Left renal cortex interstitium (tissue), 4 donors: ENCODE results near the gene SMPD2. TPM values are rescaled to one million over a fixed set of nuclear protein-coding genes. Genes with fewer than 3 reads are reported as not detected.

ENCODE experiments used
- DNase-seq, 4 donors: peaks; one replicate each; pipeline ENCODE4 v3.0.0-alpha.2; 2013; ENCODE audit warnings: low read depth in 4 of 4, low spot score in 2 of 4, missing footprints in 1 of 4
- polyA plus RNA-seq, 4 donors: library from polyadenylated mRNA; unstranded; fragments of 120-200 nt; gene quantifications; one replicate each; pipeline ENCODE4 v1.2.1, GENCODE V29; 2013; ENCODE audit not compliant: insufficient read length in 4 of 4

Gene SMPD2
- polyA plus RNA-seq, 4 donors, result 12.3 to 16.3 (median 14.5) TPM

DNA sequence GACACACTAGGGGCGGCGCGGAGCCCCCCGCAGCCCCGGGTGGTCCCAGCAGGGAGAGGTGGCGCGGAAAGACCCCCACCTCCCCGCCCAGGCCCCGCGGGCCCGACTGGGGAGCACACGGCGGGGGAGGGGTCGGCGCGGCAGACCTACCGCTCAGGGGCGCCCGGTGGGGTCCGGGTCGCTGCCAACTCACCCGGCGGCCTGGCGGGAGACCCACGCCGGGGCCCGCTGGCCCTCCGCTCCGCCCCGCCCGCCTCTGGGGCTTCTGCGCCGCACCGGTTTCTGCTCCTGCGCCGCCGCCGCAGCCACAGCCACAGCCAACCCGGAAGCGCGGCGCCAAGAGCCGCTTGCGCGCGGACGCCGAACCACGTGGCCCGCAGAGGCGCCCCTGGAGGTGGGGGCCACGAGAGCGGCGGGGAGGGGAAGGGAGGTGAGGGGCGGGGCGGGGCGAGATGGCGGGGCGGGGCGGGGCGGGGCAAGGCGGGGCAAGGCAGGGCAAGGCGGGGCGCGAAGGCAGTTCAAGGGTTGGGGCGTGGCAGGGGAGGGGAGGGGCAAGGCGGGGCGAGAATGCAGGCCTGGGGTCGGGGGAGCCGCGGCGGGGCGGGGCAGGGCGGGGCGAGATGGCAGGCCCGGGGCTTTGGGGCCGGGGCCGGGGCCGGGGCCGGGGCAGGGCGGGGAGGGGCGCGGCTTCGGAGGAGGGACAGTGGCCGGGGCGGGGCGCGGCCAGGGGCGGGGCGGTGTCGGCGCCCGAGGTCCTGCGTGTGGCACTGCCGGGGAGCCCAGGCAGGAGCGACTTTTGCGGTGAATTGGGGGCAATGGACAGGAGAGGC lies 42.6 kb downstream of the SMPD2 start, which contains the start of gene ZBTB24:
ZBTB24 (minus strand) TSS at position 315 of the 830 bp plus-strand sequence. CDS start 1,193 bp downstream, outside the sequence.
- DNase-seq, result peak in 2 of 4 donors; percentile 46 to 68

DNA sequence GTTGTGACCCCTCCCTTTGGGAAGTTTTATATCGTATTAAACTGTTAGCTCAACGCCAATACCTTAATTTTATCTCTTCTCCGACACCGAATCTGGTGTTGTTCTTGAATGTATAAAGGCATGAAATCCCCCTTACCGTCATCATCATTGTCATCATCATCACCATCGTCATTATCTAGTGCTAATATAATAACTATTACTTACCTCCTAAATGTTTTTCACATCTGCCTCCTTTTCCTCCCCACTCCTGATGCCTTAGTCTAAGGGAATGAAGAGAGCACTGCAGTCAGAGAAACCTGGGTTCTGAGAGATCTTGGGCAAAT lies 43.2 kb downstream of the SMPD2 start:
- no peak for DNase-seq

DNA sequence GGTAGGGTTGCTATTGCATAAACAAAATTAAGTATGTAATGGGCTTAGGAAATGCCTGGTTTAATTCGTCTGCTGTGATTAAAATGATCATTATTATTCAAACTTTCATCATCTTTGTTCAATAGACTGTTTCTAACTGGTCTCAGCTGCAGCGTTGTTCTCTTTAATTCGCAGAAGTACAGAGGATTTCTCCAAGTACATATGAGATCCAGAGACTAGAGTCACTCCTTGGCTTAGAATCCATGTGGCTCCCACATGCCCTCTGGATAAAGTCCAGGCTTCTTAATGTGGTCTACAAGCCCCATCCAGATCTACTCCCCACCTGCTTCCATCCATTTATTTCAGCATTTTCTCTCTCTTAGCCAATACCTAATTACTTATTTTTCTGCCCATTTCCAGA lies 43.6 kb downstream of the SMPD2 start:
- no peak for DNase-seq

DNA sequence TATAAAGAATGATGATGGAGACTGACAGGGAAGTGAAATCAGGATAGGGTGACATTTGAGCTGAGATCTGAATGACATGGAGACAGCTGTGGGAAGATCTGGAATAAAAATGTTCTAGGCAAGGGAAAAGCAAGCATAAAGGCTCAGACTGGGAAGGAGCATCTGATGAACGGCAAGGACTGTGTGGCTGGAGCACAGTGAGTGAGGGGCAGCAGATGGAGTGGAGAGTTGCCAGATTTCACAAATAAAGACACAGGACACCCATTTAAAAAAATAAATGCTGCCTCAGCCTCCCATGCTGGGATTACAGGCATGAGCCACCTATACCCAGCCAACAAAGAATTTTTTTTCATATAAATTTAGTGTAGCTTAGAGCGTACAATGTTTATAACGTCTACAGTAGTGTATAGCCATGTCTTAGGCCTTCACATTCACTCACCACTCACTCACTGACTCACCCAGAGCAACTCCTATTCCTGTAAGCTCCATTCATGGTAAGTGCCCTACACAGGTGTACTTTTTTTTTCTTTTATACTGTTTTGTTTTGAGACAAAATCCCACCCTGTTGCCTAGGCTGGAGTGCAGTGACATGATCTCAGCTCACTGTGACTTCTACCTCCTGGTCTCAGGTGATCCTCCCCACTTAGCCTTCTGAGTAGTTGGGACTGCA lies 44.9 kb downstream of the SMPD2 start:
- no peak for DNase-seq

DNA sequence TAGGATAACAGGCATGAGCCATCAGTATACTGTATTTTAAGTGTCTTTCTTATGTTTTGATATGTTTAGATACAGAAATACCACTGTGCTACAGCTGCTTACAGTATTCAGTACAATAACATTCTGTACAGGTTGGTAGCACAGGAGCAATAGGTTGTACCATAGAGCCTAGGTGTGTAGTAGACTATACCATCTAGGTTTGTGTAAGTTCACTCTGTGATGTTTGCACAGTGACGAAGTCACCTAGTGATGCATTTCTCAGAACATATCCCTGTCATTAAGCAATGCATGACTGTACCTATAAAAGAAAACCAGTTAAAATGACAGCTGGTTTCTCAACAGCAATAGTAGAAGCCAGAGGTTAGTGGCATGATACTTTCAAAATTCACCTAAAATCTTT lies 45.5 kb downstream of the SMPD2 start:
- no peak for DNase-seq

DNA sequence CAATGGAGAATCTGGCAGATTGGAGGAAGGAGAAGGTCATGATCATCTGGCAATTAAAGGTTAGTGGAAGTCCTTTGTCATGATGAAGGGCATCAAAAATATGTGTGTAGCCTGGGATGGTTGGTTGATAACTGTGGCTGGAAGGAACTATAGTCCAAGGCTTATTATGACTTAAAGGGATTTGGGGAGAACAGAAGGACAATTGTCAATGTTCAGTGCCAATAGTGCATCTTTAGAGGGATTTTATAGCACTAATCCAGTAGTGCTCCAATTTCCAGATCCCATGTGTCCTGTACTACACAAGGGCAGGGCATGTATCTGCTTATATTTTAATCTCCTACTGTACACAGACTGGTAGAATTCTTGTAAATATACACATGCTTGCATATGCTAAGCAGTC lies 47.5 kb downstream of the SMPD2 start:
- no peak for DNase-seq

DNA sequence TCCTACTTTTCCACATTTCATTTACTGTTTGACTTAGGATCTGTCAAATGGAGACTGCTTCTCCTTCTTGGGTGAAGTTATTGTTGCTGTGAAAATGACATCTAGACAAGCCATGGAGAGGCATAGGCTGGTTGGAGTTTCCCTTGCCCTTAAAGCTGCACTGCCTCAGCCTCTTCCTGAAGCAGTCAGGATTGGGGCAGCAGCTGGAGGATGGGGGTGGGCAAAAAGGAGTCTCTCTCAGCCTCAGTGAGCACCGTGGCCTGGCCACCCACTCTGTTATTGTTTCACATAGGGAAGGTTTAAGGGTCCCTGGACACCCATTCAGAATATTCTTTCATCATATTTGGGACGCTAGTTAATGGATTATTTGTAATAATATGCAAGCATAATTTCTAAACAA lies 50.2 kb downstream of the SMPD2 start:
- DNase-seq, result no peak

DNA sequence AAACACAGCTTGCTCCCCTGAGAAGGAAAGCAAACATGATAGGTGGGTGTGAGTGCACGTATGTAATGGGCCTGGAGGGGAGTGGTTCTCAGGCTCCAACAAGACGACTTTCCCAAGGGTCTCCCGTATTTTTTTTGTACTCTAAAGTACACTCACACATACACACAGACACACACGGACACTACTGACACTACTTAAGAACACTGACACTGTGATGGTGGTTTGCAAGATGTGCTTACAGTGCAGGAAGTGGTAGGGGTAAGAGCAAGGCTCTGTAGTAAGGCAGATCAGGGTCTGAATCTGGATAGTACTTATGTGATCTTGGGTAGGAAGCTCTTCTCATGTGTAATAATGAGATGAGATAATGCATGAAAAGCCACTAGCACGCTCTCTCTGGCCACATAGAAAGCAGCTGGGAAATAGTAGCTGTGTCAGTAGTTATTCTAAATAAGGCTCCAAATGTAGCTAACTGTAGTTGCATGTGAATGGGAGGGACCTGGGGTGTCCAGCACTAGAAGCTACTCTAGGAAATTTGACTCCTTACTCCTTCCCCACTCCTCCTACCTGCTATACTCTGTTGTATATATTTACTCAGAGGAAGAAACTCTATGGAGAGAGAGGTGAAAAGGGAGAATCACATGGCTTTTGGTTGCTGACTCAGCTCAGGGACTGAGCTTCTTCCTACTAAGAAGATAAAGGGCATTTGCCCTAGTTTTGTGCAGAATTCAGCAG lies 50.8 kb downstream of the SMPD2 start:
- no peak for DNase-seq

Other genes starting within 250 kb of the SMPD2 start
- 100 to 1,000 TPM; 460 to 551 (median 515) TPM for gene CD164, start 58.3 kb upstream of the SMPD2 start, polyA plus RNA-seq
- gene PPIL6, start 96 bp upstream of the SMPD2 start, polyA plus RNA-seq, result 10 to 100 TPM; 15.4 to 18.8 (median 18.4) TPM
- gene MICAL1, start 15.0 kb downstream of the SMPD2 start, polyA plus RNA-seq, result 10 to 100 TPM; 21.3 to 41.1 (median 28.7) TPM
- 10 to 100 TPM; 13.6 to 15.7 (median 14.2) TPM for gene ZBTB24, start 42.5 kb downstream of the SMPD2 start, polyA plus RNA-seq